HepG2 (cell line): ENCODE data around the gene PCIF1. TPM values are rescaled to one million over a fixed set of nuclear protein-coding genes. Genes with fewer than 3 reads are reported as not detected.

Experiments
- AHR ChIP-seq: IDR thresholded peaks from 2 replicates; pipeline ENCODE4 v1.6.1; 2018; ENCODE audit warnings: missing genetic modification reagents, missing compliant biosample characterization
- ARID2 ChIP-seq: sonication (generic); formaldehyde crosslinking; IDR thresholded peaks from 2 replicates; pipeline ENCODE4 v1.8.1; 2022; ENCODE audit warnings: mild to moderate bottlenecking, missing genetic modification reagents, borderline replicate concordance
- BRCA1 ChIP-seq: sonication (generic); formaldehyde crosslinking; IDR thresholded peaks from 2 replicates; pipeline ENCODE4 v1.4.0; 2020; ENCODE audit warnings: missing genetic modification reagents
- BRD4 ChIP-seq: sonication (generic); formaldehyde crosslinking; IDR thresholded peaks from 2 replicates; pipeline ENCODE4 v1.4.0; 2020; ENCODE audit warnings: missing genetic modification reagents
- CBX2 ChIP-seq, 2 experiments: fragments of 200-600 bp in 1 of 2; sonication (generic); formaldehyde crosslinking in 1 of 2; IDR thresholded peaks; 2 replicates each; pipeline versions ENCODE4 v1.7.0 to v1.8.1; 2018 to 2022; ENCODE audit warnings: low read depth in 2 of 2, low read length in 1 of 2, mild to moderate bottlenecking in 1 of 2, missing genetic modification reagents in 1 of 2
- CHD4 ChIP-seq: fragments of 200-600 bp; sonication (generic); IDR thresholded peaks from 2 replicates; pipeline ENCODE4 v1.7.0; 2017; ENCODE audit warnings: mild to moderate bottlenecking, low read length, borderline replicate concordance
- JARID2 ChIP-seq: sonication (generic); formaldehyde crosslinking; IDR thresholded peaks from 2 replicates; pipeline ENCODE4 v1.8.1; 2023; ENCODE audit warnings: missing genetic modification reagents, inconsistent platforms; ENCODE audit not compliant: insufficient replicate concordance
- MAF1 ChIP-seq: sonication (generic); formaldehyde crosslinking; IDR thresholded peaks from 2 replicates; pipeline ENCODE4 v1.5.0; 2020; ENCODE audit warnings: missing genetic modification reagents, borderline replicate concordance
- MXI1 ChIP-seq: IDR thresholded peaks from 3 replicates; pipeline ENCODE4 v1.6.1; 2012; ENCODE audit warnings: low read depth, low read length, inconsistent platforms, borderline replicate concordance
- SMAD1 ChIP-seq: sonication (generic); formaldehyde crosslinking; IDR thresholded peaks from 2 replicates; pipeline ENCODE4 v1.4.0; 2020; ENCODE audit warnings: missing genetic modification reagents, low read depth, mild to moderate bottlenecking, borderline replicate concordance
- TCF12 ChIP-seq, 2 experiments: fragments of 450-650 bp in 1 of 2; sonication (generic) in 1 of 2; formaldehyde crosslinking in 1 of 2; IDR thresholded peaks; 2 replicates each; pipeline versions ENCODE4 v1.6.1 to v1.8.0; 2017 to 2022; ENCODE audit warnings: antibody characterized with exemption in 1 of 2, mild to moderate bottlenecking in 1 of 2, missing genetic modification reagents in 1 of 2, moderate library complexity in 1 of 2
- TOPORS ChIP-seq: sonication (generic); formaldehyde crosslinking; IDR thresholded peaks from 2 replicates; pipeline ENCODE4 v1.8.0; 2023; ENCODE audit warnings: mild to moderate bottlenecking, missing genetic modification reagents
- ZKSCAN8 ChIP-seq: IDR thresholded peaks from 2 replicates; pipeline ENCODE4 v1.6.1; 2016; ENCODE audit warnings: borderline replicate concordance, missing genetic modification reagents, missing compliant biosample characterization
- ZNF234 ChIP-seq: sonication (generic); formaldehyde crosslinking; conservative IDR thresholded peaks from 2 replicates; pipeline ENCODE4 v1.5.1; 2020; ENCODE audit warnings: mild to moderate bottlenecking, missing genetic modification reagents
- ZNF367 ChIP-seq: sonication (generic); formaldehyde crosslinking; IDR thresholded peaks from 2 replicates; pipeline ENCODE4 v1.4.0; 2020; ENCODE audit warnings: missing genetic modification reagents, borderline replicate concordance
- ZNF547 ChIP-seq: sonication (generic); formaldehyde crosslinking; IDR thresholded peaks from 2 replicates; pipeline ENCODE4 v1.5.1; 2020; ENCODE audit warnings: mild to moderate bottlenecking, missing genetic modification reagents
- ZNF761 ChIP-seq: sonication (generic); formaldehyde crosslinking; conservative IDR thresholded peaks from 2 replicates; pipeline ENCODE4 v1.4.0; 2020; ENCODE audit warnings: mild to moderate bottlenecking, missing genetic modification reagents
- ZNF839 ChIP-seq: sonication (generic); formaldehyde crosslinking; IDR thresholded peaks from 2 replicates; pipeline ENCODE4 v1.4.0; 2020; ENCODE audit warnings: missing genetic modification reagents, mild to moderate bottlenecking, borderline replicate concordance
- polyA plus RNA-seq, 8 experiments: library from polyadenylated mRNA; depleted of rRNA in 3 of 8; stranded (reverse) in 7 of 8; unstranded in 1 of 8; fragments of >200 nt; fragmentation: Illumina TruSeq in 4 of 8; extraction: Trizol in 4 of 8; gene quantifications; 2 replicates each; pipeline versions ENCODE4 v1.2.1 to v1.2.3, GENCODE V29; 2011 to 2016; ENCODE audit warnings: low read depth in 4 of 8, missing spikeins in 1 of 8, mixed read lengths in 1 of 8; ENCODE audit not compliant: insufficient read depth in 1 of 8
- total RNA-seq, 5 experiments: library from RNA; depleted of rRNA; stranded (reverse); fragments of >200 nt; fragmentation: Illumina TruSeq; extraction: Trizol; gene quantifications; 2 replicates each; pipeline ENCODE4 v1.2.3, GENCODE V29; 2016; ENCODE audit warnings: low read depth in 1 of 5
- TF ChIP-seq, protein P1 (sequence below): IDR thresholded peaks from 2 replicates; pipeline ENCODE4 v1.6.1; 2016; ENCODE audit warnings: missing compliant biosample characterization, missing genetic modification reagents, borderline replicate concordance
- TF ChIP-seq, protein P2 (sequence below): sonication (generic); formaldehyde crosslinking; IDR thresholded peaks from 2 replicates; pipeline ENCODE4 v1.5.0; 2020; ENCODE audit warnings: mild to moderate bottlenecking, low read depth, missing genetic modification reagents, borderline replicate concordance
- TF ChIP-seq, protein P3 (sequence below): IDR thresholded peaks from 2 replicates; pipeline ENCODE4 v1.6.1; 2016

PCIF1 gene
- total and polyA plus RNA-seq, 2 of the 13 experiments (the other 11 are each of a cell fraction or from before 2014, with no cell fraction given) = 20.9 to 24.4 TPM

DNA sequence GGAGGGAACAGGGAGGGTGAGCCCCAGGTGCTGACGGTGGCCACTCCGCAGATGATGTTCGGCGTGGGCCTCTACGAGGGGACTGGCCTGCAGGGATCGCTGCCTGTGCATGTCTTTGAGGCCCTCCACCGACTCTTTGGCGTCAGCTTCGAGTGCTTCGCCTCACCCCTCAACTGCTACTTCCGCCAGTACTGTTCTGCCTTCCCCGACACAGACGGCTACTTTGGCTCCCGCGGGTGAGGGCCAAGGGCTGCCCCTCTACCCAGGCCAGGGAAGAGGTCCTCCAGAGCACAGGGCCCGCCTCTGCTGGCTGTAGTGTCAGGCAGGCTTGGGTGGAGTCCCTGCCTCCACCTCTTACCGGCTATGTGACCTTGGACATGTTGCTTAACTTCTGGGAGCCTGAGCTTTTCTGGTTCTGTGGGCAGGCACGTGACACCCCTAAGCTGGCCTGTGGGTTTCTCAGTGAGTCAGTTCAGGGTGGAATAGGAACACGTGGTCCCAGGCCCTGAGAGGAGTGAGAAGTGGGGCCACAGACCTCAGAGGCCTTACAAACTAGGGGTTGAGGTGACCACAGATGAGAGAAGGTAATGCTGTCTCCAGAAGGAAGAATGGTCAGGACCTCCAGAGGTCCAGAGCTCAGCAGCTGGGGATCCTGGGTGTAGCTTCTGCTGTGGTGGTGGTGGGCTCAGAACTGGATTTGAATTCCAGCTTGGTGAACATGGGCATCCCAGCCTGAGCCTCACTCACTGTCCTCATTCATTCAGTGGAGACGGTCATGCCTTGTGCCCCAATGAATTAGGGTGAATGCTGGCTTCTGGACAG lies 11.9 kb downstream of the PCIF1 start (continued):
- peak; percentile 70 for TF ChIP-seq JARID2 (CRISPR knock-in tag)
- TF ChIP-seq ZNF839 = no peak
- TF ChIP-seq, protein P1, sequence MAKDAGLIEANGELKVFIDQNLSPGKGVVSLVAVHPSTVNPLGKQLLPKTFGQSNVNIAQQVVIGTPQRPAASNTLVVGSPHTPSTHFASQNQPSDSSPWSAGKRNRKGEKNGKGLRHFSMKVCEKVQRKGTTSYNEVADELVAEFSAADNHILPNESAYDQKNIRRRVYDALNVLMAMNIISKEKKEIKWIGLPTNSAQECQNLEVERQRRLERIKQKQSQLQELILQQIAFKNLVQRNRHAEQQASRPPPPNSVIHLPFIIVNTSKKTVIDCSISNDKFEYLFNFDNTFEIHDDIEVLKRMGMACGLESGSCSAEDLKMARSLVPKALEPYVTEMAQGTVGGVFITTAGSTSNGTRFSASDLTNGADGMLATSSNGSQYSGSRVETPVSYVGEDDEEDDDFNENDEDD (CRISPR knock-in tag) = peak; percentile 91
- no peak; the same call in 1 of the 2 replicates for TF ChIP-seq BRD4 (CRISPR knock-in tag)
- no peak; the same call in 1 of the 2 replicates for TF ChIP-seq SMAD1
- TF ChIP-seq TOPORS (CRISPR knock-in tag) = peak; percentile 92
- TF ChIP-seq, protein P2, sequence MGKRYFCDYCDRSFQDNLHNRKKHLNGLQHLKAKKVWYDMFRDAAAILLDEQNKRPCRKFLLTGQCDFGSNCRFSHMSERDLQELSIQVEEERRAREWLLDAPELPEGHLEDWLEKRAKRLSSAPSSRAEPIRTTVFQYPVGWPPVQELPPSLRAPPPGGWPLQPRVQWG (CRISPR knock-in tag) = peak; percentile 91; the same call in 1 of the 2 replicates
- TF ChIP-seq ZNF367 (CRISPR knock-in tag) = peak; percentile 88; the same call in 1 of the 2 replicates
- TF ChIP-seq CBX2 (IDR thresholded peaks at IDR 0.05; ENCODE audit: low read depth, low read length) = no peak
- no peak; the same call in 1 of the 2 replicates for TF ChIP-seq CBX2 (CRISPR knock-in tag; IDR thresholded peaks at IDR 0.05; ENCODE audit: low read depth)
- TF ChIP-seq, protein P3, sequence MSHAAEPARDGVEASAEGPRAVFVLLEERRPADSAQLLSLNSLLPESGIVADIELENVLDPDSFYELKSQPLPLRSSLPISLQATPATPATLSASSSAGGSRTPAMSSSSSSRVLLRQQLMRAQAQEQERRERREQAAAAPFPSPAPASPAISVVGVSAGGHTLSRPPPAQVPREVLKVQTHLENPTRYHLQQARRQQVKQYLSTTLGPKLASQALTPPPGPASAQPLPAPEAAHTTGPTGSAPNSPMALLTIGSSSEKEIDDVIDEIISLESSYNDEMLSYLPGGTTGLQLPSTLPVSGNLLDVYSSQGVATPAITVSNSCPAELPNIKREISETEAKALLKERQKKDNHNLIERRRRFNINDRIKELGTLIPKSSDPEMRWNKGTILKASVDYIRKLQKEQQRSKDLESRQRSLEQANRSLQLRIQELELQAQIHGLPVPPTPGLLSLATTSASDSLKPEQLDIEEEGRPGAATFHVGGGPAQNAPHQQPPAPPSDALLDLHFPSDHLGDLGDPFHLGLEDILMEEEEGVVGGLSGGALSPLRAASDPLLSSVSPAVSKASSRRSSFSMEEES (CRISPR knock-in tag) = peak; percentile 99
- peak; percentile 56; the same call in 1 of the 2 replicates for TF ChIP-seq ZKSCAN8
- peak; percentile 96; the same call in 2 of the 3 replicates for TF ChIP-seq MXI1
- TF ChIP-seq TCF12 (IDR thresholded peaks at IDR 0.05) = no peak
- TF ChIP-seq TCF12 (CRISPR knock-in tag; IDR thresholded peaks at IDR 0.05) = peak; percentile 67; the same call in 1 of the 2 replicates
- TF ChIP-seq ZNF234 = no peak
- peak; percentile 74; the same call in 1 of the 2 replicates for TF ChIP-seq BRCA1 (CRISPR knock-in tag)
- TF ChIP-seq AHR (CRISPR knock-in tag) = peak; percentile 45; the same call in 1 of the 2 replicates
- peak; percentile 58; the same call in 1 of the 2 replicates for TF ChIP-seq CHD4
- TF ChIP-seq ZNF547 = peak; percentile 92
- TF ChIP-seq MAF1 (CRISPR knock-in tag) = peak; percentile 81; the same call in 1 of the 2 replicates
- TF ChIP-seq ARID2 (CRISPR knock-in tag) = no peak
- TF ChIP-seq ZNF761 (CRISPR knock-in tag) = peak; percentile 88; the same call in 1 of the 2 replicates
